Aortic smooth muscle cell (primary cell): Measurements from ENCODE around the gene NEAT1. TPM values are rescaled to one million over a fixed set of nuclear protein-coding genes. Genes with fewer than 3 reads are reported as not detected.

Source experiments
- total RNA-seq: library from RNA; depleted of rRNA; stranded (reverse); fragments of >200 nt; gene quantifications from 2 replicates; pipeline ENCODE4 v1.2.3, GENCODE V29; 2014

The NEAT1 gene
- total RNA-seq, result 182 and 369 TPM in 2 replicates

DNA sequence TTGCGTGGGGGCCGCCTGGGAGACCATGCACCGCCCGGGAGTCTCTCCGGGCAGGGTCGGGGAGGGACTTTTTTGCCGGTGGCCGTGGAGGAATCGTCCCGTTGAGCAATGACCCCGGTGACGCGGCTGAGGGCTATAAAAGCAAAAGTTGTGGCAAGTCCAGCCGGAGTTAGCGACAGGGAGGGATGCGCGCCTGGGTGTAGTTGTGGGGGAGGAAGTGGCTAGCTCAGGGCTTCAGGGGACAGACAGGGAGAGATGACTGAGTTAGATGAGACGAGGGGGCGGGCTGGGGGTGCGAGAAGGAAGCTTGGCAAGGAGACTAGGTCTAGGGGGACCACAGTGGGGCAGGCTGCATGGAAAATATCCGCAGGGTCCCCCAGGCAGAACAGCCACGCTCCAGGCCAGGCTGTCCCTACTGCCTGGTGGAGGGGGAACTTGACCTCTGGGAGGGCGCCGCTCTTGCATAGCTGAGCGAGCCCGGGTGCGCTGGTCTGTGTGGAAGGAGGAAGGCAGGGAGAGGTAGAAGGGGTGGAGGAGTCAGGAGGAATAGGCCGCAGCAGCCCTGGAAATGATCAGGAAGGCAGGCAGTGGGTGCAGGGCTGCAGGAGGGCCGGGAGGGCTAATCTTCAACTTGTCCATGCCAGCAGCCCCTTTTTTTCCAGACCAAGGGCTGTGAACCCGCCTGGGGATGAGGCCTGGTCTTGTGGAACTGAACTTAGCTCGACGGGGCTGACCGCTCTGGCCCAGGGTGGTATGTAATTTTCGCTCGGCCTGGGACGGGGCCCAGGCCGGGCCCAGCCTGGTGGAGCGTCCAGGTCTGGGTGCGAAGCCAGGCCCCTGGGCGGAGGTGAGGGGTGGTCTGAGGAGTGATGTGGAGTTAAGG, at the start of gene NEAT1:
NEAT1 (plus strand) TSS at position 166 of the 883 bp plus-strand sequence.

DNA sequence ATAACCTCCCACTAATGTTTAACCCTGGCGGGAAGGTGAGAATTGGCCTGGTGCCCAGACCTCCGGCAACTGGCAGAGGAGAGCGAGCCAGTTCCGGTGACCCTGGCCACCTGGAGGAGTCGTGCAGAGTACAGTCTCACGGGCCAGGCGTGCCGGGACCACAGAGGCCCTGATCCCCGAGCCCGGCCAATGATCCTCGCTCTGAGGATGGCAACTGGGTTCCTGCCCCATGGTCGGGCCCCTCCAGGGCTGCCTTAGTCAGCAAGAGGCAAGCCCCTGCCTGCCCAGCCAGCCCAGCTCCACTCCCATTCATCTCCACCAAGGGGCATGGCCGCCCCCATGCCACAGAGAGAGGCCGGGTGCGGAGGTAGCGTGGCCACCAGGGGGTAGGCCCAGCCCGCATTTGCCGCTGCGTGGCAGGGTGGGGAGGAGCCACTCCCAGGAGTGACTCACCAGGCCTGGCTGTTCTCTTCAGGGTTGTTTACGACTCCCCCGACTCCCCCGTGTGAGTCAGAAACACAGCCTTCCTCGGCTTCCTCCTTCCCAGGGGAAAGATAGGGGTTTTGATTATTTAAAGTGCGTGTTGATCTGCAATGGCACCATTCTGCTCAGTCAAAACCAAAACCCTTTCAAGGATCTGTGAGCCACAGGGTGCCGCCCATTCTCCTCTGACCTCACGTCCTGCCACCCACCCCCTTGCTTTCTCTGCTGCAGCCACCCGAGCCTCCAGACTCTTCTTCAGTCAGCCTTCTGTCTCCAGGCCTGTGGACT, 40.4 kb upstream of the NEAT1 start, which contains the start of gene SLC25A45:
SLC25A45 (minus strand) TSS at position 614 of the 771 bp plus-strand sequence. CDS start 695 bp downstream, outside the sequence.

DNA sequence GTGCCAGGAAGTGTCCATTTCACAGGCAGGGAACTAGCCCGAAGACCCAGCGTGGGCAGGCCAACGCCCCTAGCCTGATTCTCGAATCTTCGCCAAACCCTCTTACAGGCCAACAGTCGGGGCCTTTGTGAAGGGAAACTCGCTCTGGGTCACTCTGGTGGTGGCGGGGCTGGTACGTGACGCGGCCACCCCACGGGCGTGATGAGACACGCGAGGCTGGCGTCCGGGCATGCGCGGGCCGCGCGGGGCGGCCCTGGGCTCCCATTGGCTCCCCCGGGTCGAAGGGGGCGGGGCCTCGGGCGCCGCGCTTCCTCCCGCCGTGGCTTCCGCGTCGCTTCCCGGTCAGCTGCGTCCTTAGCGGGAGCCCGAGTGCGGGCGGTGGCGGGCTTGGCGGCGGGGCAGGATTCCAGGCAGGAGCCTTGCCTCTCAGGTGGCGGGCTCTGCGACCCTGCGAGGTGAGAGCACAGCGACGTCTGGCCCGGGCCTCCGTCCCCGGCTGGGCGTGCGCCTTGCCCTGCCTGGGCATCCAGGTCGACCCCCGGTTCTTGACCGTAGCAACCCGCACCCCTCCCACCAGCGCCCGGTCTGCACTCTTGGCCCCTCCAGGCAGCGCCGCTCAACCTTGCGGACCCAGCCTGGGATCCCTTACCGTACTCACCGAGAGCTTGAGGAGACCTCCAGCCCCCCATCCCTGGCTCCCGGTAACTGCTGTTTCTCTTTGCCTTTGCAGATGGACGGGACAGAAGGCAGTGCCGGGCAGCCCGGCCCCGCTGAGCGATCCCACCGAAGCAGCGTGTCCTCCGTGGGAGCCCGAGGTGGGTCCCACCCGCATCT, 36.1 kb upstream of the NEAT1 start, which contains the start of gene FRMD8:
FRMD8 (plus strand) TSS at position 331 of the 834 bp plus-strand sequence; CDS start at position 731, 400 bp downstream.

Other genes starting within 250 kb of the NEAT1 start
- 88.9 and 117 TPM in 2 replicates for gene CAPN1, start 240.9 kb upstream of the NEAT1 start, total RNA-seq
- 3.9 and 7.0 TPM in 2 replicates for gene POLA2, start 160.8 kb upstream of the NEAT1 start, total RNA-seq
- gene CDC42EP2, start 107.9 kb upstream of the NEAT1 start, total RNA-seq, result 7.3 and 12.8 TPM in 2 replicates
- 25.8 and 33.8 TPM in 2 replicates for gene DPF2, start 88.9 kb upstream of the NEAT1 start, total RNA-seq
- gene TIGD3, start 68.0 kb upstream of the NEAT1 start, total RNA-seq, result 0.13 TPM in 1 of 2 replicates, not detected in the other
- gene SLC25A45, start 40.2 kb upstream of the NEAT1 start, total RNA-seq, result 2.1 and 2.2 TPM in 2 replicates
- 33.5 and 44.3 TPM in 2 replicates for gene FRMD8, start 36.2 kb upstream of the NEAT1 start, total RNA-seq
- 9,504 and 16,975 TPM in 2 replicates for gene MALAT1, start 76.2 kb downstream of the NEAT1 start, total RNA-seq
- 81.8 and 103 TPM in 2 replicates for gene SCYL1, start 102.3 kb downstream of the NEAT1 start, total RNA-seq
- gene LTBP3, start 135.6 kb downstream of the NEAT1 start, total RNA-seq, result 59.5 and 86.0 TPM in 2 replicates
- 28.5 and 40.3 TPM in 2 replicates for gene ZNRD2, start 147.7 kb downstream of the NEAT1 start, total RNA-seq
- 19.4 and 22.1 TPM in 2 replicates for gene FAM89B, start 149.7 kb downstream of the NEAT1 start, total RNA-seq
- 116 and 131 TPM in 2 replicates for gene EHBP1L1, start 153.3 kb downstream of the NEAT1 start, total RNA-seq
- gene KCNK7, start 173.0 kb downstream of the NEAT1 start, total RNA-seq, result 0.06 and 0.13 TPM in 2 replicates
- gene MAP3K11, start 191.4 kb downstream of the NEAT1 start, total RNA-seq, result 23.8 and 23.9 TPM in 2 replicates
- gene PCNX3, start 193.0 kb downstream of the NEAT1 start, total RNA-seq, result 12.7 and 14.7 TPM in 2 replicates
- 11.9 and 13.9 TPM in 2 replicates for gene SIPA1, start 215.3 kb downstream of the NEAT1 start, total RNA-seq
- gene RELA, start 240.1 kb downstream of the NEAT1 start, total RNA-seq, result 20.2 and 20.7 TPM in 2 replicates